Fibroblast of skin of back (primary cell): ENCODE results near the gene STAB2.
"Not testable (repeated sequence)": the region's sequence is repeated elsewhere in the genome, so short reads cannot be mapped to it uniquely, and the experiment has no call there.

Experiments
- DNase-seq: peaks from one replicate; pipeline ENCODE4 v3.0.0-alpha.2; 2013

The STAB2 gene

GRCh38 chr12:103809639-103810038, 222.6 kb downstream of the STAB2 start:
- not testable (repeated sequence) for DNase-seq

DNA sequence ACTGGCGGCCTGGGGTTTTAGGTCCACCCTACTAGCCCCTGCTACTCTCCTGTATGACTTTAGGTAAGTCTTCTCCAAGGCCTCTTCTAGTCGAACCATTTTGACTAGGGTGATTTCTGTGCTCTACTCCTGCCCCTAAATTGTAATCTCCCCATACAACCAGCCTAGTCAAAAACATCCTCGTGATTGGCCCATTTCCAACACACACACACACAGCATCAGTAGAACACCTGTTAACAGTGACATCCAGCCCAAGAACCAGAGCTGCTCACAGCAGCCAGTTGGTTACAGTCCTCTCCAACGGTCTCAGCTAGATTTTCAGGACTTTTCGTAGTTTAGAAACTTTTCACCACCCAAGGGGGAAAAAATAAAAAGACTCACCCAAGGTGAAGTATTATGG, 223.0 kb downstream of the STAB2 start:
- no peak for DNase-seq

- no peak for DNase-seq
Observed at GRCh38 chr12:103811791-103812190, 224.7 kb downstream of the STAB2 start.

DNA sequence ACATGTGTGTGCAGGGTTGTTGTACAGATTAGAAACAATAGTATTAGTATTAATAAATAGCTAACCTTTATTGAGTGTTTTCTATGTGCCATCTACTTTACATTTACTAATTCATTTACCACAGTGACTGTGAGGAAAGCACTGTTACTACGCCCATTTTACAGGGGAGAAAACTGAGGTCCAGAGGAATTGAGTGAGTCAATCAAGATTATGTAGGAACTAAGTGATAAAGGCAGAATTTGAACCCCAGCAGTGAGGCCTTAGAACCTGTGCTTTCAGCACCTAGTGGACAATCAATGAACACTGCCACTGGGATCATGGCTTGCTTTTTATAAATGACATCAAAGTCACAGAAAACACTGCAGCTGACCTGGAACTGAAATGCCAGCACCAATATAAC, 225.7 kb downstream of the STAB2 start:
- no peak for DNase-seq

- no peak for DNase-seq
Observed at GRCh38 chr12:103813426-103813825, 226.4 kb downstream of the STAB2 start.

GRCh38 chr12:103813949-103814348, 226.9 kb downstream of the STAB2 start:
- no peak for DNase-seq

GRCh38 chr12:103814436-103814835, 227.4 kb downstream of the STAB2 start:
- DNase-seq: no peak
